Measurements from ENCODE around the gene SNX20.

SNX20 gene

DNA sequence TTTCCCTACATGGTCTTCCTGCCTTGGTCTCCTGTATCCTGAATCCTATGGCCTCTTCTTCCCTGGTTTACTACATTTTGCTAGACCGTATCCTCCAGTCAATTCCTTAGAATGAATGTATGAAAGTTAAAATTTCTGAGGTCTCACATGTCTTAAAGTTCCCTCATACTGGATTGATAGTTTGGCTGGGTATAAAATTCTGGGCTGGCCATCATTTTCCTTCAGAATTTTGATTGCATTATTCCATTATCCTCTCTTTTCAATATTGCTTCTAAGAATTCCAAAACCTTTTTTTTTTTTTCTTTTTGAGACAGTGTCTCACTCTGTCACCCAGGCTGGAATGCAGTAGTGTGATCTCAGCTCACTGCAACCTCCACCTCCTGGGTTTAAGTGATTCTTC lies 23.1 kb upstream of the SNX20 start:
- DNase-seq (ENCODE audit: low read depth in 2 of 2) = no peak

DNA sequence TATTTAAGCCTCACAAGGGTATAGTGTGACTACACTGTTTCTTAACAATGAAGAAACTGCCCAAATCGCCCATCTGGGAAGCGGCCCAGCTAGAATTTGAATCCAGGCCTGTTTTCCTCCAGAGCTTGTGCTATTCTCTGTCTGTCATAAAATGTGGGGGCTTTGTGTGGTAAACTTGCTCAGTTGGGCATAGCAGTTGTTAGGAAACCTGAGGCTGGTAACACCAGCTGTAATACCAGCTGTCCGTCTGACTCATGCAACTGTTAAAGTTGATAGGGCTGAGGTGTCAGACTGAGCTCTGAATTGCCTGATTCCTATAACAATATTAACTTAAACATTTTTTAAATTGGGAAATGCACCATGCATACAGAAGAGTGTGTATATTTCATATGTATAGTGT lies 21.6 kb upstream of the SNX20 start:
- no peak for DNase-seq (ENCODE audit: low read depth in 2 of 2)

DNA sequence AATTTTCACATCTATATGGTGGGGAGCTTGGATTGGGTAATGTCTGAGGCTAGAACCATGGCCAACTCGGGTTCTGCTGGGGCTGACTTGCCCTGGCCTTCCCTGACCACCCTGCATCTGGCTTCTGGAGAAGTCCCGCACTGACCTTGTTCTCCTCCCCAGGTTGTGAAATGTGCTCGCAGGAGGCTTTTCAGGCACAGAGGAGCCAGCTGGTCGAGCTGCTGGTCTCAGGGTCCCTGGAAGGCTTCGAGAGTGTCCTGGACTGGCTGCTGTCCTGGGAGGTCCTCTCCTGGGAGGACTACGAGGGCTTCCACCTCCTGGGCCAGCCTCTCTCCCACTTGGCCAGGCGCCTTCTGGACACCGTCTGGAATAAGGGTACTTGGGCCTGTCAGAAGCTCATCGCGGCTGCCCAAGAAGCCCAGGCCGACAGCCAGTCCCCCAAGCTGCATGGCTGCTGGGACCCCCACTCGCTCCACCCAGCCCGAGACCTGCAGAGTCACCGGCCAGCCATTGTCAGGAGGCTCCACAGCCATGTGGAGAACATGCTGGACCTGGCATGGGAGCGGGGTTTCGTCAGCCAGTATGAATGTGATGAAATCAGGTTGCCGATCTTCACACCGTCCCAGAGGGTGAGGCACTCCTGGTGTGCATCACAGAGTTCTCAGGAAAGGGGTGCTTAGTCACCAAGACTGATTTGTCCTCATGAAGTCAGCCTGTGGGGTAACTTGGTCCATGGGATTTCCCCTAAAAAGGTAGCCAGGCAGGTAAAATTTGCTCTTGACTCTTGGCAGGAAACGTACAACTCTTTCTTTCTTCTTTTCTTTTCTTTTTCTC lies 18.4 kb upstream of the SNX20 start:
- DNase-seq (ENCODE audit: low read depth in 2 of 2) = peak in 1 of 2 experiments; percentile 66

DNA sequence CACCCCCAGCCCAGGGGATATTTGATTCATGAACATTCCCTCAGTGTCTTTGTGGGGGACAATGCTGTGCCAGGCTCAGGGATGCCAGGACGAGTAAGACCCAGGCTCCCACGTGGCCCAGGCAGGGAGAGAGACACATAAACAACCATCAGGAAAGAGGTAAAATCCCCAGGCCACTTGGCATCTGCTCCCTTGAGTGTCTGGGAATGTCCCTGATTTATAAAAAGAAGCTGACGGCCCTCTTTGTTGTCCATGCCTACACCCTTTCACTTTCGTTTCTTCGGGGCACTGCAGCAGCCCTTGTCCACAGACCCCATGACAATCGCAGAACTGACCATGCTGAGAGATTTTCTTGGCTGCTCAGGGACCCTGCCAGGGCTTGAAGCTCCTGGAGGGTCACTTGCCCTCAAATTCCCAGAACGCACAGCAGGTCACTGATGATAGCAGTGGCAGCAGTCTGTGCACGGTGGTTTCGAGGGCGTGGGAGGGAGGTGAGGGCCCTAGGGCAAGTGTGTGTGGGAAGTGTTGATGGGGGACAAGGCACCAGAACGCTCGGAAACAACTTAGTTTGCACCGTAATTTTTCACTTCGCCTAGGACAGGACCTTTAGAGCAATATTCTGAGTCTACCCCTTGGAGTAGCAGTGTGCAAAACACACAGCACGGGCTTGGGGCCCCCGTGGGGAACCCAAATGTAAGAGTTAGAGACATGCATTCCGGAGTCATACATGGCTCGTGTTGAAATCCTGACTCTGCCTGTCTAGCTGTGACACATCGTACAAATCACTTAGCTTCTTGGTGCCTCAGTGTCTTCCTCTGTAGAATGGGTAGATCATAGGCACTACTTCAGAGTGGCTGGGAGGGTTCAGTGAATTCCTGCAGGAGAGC lies 17.0 kb upstream of the SNX20 start:
- DNase-seq (ENCODE audit: low read depth in 2 of 2) = peak in 1 of 2 experiments; percentile 61

DNA sequence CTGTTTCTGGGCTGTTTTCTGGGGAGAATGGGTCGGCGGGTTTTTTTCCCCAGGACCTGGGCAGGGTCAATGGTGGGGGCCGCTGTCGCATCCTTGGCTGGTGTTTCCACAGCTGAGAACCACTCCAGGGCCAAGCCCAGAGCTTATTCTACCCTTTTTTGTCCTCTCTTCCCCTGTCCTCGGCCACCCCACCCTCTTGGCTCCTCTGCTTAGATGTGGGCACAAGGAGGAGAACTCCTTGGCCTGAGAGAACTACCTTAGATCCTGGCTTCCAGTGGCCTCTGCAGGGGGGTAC lies 16.3 kb upstream of the SNX20 start:
- no peak for DNase-seq (ENCODE audit: low read depth in 2 of 2)

DNA sequence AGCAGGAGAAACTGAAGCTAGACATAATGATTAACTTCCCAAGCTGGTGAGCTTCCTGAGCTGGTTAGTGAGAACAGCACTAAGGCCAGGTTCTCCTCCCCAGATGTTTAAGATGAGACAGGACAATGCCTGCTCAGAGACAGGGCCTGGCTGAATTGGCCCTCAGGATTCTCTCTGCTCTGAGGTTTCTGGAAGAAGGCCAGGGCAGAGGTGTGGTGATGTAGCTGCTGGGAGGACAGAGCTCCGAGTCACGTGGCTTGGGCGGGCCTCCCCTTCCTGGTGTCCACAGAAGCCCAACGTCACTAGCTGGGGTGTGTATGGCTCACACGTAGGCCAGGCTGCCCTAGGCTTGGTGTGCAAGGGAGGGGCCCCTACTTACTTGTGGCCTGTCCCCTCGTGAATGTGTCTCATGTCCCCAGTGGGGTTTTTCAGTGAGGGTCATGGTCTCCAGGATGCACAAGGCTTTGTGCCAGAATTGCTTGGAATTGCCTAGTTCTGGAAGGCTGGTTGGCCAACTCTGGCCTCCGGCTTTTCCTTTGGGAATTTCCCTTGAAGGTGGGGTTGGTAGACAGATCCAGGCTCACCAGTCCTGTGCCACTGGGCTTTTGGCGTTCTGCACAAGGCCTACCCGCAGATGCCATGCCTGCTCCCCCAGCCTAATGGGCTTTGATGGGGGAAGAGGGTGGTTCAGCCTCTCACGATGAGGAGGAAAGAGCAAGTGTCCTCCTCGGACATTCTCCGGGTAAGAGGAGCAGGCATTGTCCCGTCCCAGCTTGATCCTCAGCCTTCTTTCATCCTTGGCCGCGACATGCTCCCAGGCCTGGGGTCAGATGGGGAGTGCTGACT lies 15.7 kb upstream of the SNX20 start:
- peak in 1 of 2 experiments; percentile 52 for DNase-seq (ENCODE audit: low read depth in 2 of 2)

DNA sequence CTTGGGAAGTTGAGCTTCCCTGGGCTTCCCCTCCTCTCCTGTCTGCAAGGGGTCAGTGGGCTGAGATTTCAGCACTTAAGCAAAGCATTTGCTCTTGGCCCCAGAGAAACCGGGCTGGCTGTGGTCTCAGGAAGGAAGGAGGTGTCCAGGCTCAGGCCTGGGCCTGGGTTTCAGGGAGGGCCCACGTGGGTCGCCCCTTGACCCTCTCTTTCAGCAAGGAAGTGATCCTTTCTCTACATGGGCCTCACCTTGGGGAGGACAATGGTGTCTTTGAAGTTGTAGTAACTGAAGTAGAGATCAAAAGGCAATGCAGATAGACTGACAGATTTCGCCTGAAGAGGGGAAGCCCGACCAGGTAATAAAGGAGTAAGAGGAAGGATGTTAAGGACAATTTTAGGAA lies 15.0 kb upstream of the SNX20 start:
- no peak for DNase-seq (ENCODE audit: low read depth in 2 of 2)

DNA sequence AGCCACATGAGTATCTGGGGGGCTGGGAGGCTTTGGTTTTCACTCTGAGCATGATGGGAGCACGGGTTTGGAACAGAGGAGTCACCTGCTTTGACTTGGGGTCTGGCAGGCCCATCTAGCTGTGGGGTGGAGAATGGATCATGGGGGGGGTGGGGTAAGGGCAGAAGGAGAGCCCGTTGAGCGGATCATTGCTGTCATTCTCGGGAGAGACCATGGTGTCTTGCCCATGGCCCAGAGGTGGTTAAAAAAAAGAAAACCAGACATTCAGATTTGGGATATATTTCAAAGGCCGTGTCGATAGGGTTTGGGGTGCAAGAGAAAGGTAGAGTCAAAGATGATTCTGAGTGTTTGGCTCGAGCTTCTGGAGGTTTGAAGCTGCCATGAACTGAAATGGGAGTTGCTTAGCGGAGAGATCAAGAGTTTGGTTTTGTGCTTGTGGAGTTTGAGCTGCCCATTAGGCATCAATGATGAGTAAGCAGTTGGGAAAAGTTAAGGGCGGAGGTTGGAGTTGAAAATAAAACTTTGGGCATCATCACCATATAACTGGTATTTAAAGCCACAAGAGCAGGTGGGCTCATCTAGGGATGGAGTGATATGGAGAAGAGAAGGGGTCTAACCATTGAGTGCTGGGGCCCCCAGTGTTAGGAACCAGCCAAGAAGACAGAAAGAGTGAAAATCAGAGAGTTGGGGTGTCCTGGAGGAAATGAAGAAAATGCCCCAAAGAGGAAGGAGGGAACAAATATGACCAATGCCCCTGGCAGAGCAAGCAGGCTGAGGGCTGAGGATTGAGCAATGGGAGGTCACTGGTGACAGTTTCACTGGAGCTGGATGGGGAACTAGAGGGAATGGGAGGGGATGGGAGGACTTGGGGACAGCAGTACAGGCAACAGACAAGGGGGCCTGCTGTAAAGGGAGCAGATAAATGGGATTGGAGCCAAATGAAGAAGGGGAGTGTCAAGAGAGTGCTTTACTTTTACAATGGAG lies 14.2 kb upstream of the SNX20 start:
- DNase-seq (ENCODE audit: low read depth in 2 of 2) = no peak

DNA sequence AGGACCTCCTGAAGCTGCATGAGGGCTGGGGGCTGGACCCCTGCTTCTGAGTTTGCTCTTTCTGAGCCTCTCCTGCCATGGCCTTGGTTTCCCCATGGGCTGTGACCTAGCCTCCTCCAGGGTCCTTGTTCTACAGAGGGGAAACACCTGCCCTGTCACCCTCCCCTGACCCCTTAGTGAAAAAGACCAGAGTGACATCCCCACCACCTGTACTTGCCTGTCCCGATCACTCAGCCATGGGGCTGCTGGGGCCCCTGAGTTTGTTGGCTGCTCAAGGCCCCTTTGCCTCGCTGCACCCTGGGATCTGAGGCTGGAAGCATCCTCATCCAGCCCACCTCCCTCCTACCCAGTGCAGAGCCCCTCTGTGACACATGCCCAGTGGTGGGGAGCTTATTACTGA lies 13.1 kb upstream of the SNX20 start:
- no peak for DNase-seq (ENCODE audit: low read depth in 2 of 2)

DNA sequence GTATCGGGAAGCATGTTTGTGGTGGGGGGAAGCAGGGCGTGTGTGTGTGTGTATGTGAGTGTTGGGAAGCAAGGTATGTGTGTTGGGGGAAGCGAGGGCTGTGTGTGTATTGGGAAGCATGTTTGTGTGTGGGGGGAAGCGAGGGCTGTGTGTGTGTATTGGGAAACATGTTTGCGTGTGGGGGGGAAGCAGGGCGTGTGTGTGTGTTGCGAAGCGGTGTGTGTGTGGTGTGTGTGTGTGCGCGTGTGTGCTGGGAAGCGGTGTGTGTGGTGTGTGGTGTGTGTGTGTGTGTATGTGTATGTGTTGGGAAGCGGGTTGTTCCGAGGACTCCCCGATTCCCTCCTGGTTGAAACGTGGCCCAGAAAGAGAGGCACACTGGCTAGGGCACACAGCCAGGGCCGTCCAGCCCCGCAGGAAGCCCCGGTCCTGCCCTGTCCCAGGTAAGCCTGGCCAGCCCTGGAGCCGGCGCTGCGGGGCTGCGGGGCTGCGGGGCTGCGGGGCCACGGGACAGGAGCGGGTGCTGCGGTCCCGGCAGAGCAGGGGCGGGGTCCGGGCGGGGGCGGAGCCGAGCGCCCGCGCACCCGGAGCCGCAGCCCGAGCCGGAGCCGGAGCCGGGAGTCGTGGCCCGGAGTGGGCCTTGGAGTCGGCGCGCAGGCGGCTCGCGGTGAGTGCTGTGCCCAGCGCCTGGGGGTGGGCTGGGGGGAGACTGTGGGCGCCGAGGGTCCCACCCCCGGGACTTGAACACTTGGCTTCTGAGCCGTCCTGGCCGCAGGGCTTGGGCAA lies 12.1 kb upstream of the SNX20 start, which contains the start of gene NOD2:
NOD2 (plus strand) TSS at position 608 of the 783 bp plus-strand sequence. CDS start 5,890 bp downstream, outside the sequence.
- DNase-seq (ENCODE audit: low read depth in 2 of 2) = no peak

DNA sequence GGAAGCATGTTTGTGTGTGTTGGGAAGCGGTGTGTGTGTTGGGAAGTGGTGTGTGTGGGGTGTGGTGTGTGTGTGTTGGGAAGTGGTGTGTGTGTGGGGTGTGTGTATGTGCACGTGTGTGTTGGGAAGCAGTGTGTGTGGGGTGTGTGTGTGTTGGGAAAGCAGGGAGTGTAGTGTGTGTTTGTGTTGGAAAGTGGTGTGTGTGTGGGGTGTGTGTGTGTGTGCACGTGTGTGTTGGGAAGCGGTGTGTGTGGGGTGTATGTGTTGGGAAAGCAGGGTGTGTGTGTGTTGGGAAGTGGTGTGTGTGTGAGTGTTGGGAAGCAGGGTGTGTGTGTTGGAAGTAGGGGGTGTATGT lies 11.5 kb upstream of the SNX20 start:
- DNase-seq (ENCODE audit: low read depth in 2 of 2) = no peak

DNA sequence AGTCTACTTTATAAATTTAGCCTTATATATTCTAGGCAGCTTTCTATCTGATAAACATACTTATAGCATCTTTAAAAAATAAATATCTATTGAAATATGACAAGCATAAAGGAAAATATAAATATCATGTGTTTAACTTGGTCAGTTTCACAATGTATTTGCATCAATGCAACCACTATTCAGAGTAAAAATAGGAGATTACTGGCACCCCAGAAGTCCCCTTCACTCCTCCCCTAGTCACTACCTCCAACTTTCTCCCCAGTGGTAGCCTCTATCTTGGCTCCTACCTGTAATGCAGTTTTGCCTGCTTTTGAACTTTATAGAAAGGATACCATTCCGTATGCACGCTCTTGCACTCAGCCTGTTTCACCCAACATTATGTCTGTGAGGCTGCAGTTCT lies 9.1 kb upstream of the SNX20 start:
- DNase-seq (ENCODE audit: low read depth in 2 of 2) = no peak

DNA sequence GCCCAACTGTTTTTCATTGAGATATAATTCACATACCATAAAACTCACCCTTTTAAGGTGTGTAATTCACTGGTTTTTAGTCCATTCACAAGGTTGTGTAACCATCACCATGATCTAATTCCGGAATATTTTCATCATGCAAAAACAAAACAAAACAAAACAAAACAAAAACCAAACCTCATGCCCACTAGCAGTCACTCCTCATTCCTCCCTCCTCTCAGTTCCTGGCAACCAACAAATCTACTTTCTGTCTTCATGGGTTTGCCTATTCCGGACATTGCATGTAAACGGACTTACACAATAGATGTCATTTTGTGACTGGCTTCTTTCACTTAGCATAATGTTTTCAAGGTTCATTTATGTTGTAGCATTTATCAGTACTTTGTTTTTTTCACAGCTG lies 7.8 kb upstream of the SNX20 start:
- no peak for DNase-seq (ENCODE audit: low read depth in 2 of 2)

DNA sequence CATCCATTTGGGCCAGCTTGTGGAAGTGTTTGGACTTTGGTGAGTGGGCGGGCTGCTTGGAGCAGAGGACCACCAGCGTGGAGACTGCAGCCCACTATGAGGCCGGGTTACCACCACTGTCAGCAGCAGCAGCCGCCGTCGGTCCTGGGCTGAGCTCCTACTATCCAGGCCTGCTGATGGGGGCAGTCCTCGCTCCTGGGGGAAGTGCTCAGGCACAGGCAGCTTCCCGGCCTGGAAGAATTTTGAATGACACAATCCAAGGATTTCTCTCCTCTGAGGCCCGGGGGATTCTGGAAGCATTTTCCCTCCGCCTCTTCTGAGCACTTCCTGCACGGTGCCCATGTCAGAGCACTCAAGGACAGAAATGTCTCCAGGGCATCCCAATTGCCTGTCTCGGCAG lies 7.0 kb upstream of the SNX20 start:
- no peak for DNase-seq (ENCODE audit: low read depth in 2 of 2)

DNA sequence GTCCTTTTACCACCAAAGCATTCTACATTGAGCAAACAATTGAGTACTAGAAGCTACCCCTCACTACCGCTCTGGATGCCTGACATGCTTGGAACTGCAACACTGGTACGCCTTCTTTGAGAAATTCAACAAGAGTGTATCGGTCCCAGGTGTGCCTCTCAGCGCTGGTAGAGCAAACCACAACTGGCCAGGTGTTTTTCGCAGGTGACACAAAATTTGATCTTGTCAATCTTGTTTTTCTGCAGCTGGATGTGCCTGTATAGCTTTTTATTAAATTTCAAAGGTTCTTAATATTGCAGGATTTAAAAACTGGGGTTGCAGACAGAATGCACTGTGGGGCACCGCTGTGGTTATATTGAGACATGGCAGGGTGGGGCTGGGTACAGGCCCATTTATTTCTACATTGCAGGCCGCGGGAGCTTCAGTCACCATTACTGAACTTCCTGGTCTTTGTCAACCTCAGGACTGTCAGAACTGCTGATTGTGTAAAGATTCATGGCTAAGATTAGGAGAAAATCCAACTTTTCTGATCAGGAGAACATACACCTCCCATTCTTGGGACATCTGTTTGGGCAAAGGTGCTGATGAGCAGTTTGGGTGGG lies 4.5 kb upstream of the SNX20 start:
- DNase-seq (ENCODE audit: low read depth in 2 of 2) = no peak

DNA sequence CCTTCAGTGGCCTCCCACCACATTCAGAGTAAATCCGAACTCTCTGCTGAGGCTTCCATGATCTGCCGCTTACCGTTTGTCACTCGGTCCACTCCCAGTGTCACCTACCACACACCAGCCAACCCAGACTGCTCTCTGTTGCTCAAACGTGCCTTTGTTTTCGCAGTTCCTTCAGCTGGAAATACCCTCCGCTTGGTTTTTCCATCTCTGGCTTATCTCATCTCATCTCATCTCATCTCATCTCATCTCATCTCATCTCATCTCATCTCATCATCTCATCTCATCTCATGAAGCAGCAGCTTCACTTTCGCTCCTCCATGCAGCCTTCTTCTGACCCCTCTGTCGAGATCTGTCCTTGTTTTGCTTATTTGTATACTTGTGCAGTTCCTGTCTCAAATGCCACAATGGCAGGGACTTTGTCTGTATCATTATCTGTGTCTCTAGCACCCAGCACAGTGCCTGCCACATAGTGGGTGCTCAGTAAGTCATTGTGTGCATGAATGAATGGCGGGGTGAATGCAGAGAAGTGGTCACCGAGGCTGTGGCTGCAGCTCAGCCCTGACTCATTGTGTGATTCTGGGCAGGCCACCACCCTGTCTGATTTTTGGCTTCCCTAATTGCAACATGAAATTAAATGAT lies 3.8 kb upstream of the SNX20 start:
- DNase-seq (ENCODE audit: low read depth in 2 of 2) = peak in 1 of 2 experiments; percentile 43

DNA sequence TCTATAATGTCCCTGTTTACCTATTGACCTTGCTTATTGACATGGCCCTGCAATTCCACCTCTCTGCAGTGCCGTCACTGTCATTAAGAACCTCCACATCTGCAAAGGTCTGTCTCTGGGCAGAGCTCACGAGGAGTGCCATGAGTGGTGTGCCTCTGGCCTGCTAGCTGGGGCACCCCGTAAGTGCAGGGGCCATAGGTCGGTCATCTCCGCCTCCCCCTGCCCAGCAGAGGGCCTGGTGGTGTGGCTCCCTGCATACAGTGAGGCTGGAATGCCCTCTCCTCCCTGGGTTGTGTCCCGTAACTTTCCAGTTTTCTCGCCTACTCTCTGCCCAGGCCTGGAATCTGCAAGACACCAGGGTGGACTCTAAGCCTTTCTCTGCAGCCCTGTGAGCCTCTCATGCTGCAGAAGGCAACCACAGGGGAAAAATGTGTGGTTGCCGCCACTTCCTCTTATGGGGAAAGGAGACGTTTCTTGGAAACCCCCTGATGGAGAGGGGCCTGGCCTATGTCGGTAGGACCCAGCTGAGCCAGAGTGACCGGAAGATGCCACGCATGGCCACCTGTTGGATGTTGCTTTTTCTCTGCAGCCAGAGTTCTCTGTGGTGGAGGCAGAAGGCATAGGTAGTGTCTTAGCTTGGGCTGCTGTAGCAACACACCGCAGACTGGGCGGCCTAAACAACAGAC lies 2.7 kb upstream of the SNX20 start:
- DNase-seq (ENCODE audit: low read depth in 2 of 2) = peak in 1 of 2 experiments; percentile 49

DNA sequence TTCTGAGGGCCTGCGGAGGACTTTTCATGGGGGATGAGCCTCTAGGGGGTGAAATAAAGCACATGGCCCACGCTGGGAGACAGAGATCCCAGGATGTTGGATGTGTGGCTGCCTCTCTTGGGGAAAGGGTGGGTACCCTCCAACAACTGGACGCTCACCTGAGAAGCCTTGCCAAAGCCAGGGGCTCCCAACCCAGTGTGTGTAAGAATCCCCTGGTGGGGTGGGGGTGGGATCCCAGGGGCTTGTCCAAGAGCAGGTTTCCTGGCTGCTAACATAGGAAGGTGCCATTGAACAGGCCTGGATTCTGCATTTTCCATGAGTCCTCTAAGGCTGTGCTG lies 587 bp downstream of the SNX20 start:
- no peak for DNase-seq (ENCODE audit: low read depth in 2 of 2)
